Measurements from ENCODE around the gene CC2D1B. TPM values are rescaled to one million over a fixed set of nuclear protein-coding genes. Genes with fewer than 3 reads are reported as not detected.
A peak's percentile ranks its signal among the peaks of the same experiment; 100 is the strongest.
"Not testable (repeated sequence)": the region's sequence is repeated elsewhere in the genome, so short reads cannot be mapped to it uniquely, and the experiment has no call there.

CC2D1B gene
- total RNA-seq, 1 donor from 2014 or later = 34.8 TPM

GRCh38 chr1:52385376-52385775 lies 19.4 kb upstream of the CC2D1B start:
- no peaks in the 10 kb centered on the region for H3K27me3 Mint-ChIP-seq
- no peaks in the 10 kb centered on the region for H3K4me1 Mint-ChIP-seq
- peaks cover 57% of the 10 kb centered on the region for H3K36me3 Mint-ChIP-seq (ENCODE audit: low read depth)
- DNase-seq = no peak
- intact Hi-C loops (cut with micrococcal nuclease) = no loop called here
- H3K4me3 Mint-ChIP-seq = no peak overlapping the region
- H3K9me3 Mint-ChIP-seq = no peaks in the 10 kb centered on the region
- no peak overlapping the region for H3K27ac Mint-ChIP-seq

GRCh38 chr1:52369851-52370250 lies 3.8 kb upstream of the CC2D1B start:
- H3K9me3 Mint-ChIP-seq, DNase-seq, H3K4me3 Mint-ChIP-seq, H3K27ac Mint-ChIP-seq, H3K27me3 Mint-ChIP-seq: not testable (repeated sequence)
- intact Hi-C loops (cut with micrococcal nuclease) = loop anchor here (5.0 kb wide), 2 partner anchors 228 to 267 kb away; partner anchors contain the start of gene ZFYVE9
- Mint-ChIP-seq H3K36me3 (ENCODE audit: low read depth) (peaks cover 34% of the 10 kb centered on the region), H3K4me1 (peaks cover 29% of the 10 kb centered on the region)

- no peaks in the 10 kb centered on the region for H3K9me3 Mint-ChIP-seq
- no peaks in the 10 kb centered on the region for H3K27me3 Mint-ChIP-seq
- intact Hi-C loops (cut with micrococcal nuclease) = loop anchor here (5.0 kb wide), 2 partner anchors 226 to 269 kb away; partner anchors contain the start of gene ZFYVE9
- no peak overlapping the region for H3K27ac Mint-ChIP-seq
- H3K4me3 Mint-ChIP-seq = peak overlapping the region; percentile 71
- peaks cover 28% of the 10 kb centered on the region for H3K36me3 Mint-ChIP-seq (ENCODE audit: low read depth)
- H3K4me1 Mint-ChIP-seq = peaks cover 38% of the 10 kb centered on the region
- peak; percentile 92 for DNase-seq
These were observed 2.6 kb upstream of the CC2D1B start for GRCh38 chr1:52368383-52369172.

- H3K27me3 Mint-ChIP-seq = no peaks in the 10 kb centered on the region
- H3K4me1 Mint-ChIP-seq = peaks cover 39% of the 10 kb centered on the region
- intact Hi-C loops (cut with micrococcal nuclease) = loop anchor here (5.0 kb wide), 2 partner anchors 225 to 270 kb away; partner anchors contain the start of gene ZFYVE9
- peaks cover 27% of the 10 kb centered on the region for H3K36me3 Mint-ChIP-seq (ENCODE audit: low read depth)
- H3K4me3 Mint-ChIP-seq = peak overlapping the region; percentile 22
- no peak overlapping the region for H3K27ac Mint-ChIP-seq
- no peaks in the 10 kb centered on the region for H3K9me3 Mint-ChIP-seq
- DNase-seq = no peak
These were observed 1.3 kb upstream of the CC2D1B start for GRCh38 chr1:52367272-52367671.

- peaks cover 39% of the 10 kb centered on the region for H3K4me1 Mint-ChIP-seq
These were observed 467 bp upstream of the CC2D1B start for GRCh38 chr1:52366517-52366827.

GRCh38 chr1:52365071-52365745 lies 797 bp downstream of the CC2D1B start:
- intact Hi-C loops (cut with micrococcal nuclease) = loop anchor here (5.0 kb wide), 2 partner anchors 223 to 272 kb away; partner anchors contain the start of gene ZFYVE9
- no peak for DNase-seq
- Mint-ChIP-seq H3K4me1 (peaks cover 39% of the 10 kb centered on the region), H3K36me3 (ENCODE audit: low read depth) (peaks cover 37% of the 10 kb centered on the region), H3K9me3 (no peaks in the 10 kb centered on the region), H3K27ac (peak overlapping the region; percentile 92), H3K4me3 (peak overlapping the region; percentile 97), H3K27me3 (no peaks in the 10 kb centered on the region)

More at GRCh38 chr1:52366517-52366827, 467 bp upstream of the CC2D1B start:
- Mint-ChIP-seq H3K36me3 (ENCODE audit: low read depth) (peaks cover 32% of the 10 kb centered on the region), H3K4me3 (peak overlapping the region; percentile 97), H3K9me3 (no peaks in the 10 kb centered on the region), H3K27me3 (no peaks in the 10 kb centered on the region), H3K27ac (peak overlapping the region; percentile 82)
- intact Hi-C loops (cut with micrococcal nuclease) = loop anchor here (1.0 to 5.0 kb wide), 6 partner anchors 38 to 310 kb away; partner anchors contain the start of genes BTF3L4, GPX7, ORC1 and PRPF38A
- no peak for DNase-seq

- H3K4me3 Mint-ChIP-seq = peak overlapping the region; percentile 97
- H3K9me3 Mint-ChIP-seq = no peaks in the 10 kb centered on the region
- no peaks in the 10 kb centered on the region for H3K27me3 Mint-ChIP-seq
- peak overlapping the region; percentile 69 for H3K27ac Mint-ChIP-seq
- intact Hi-C loops (cut with micrococcal nuclease) = no loop called here
- peaks cover 44% of the 10 kb centered on the region for H3K36me3 Mint-ChIP-seq (ENCODE audit: low read depth)
- peaks cover 39% of the 10 kb centered on the region for H3K4me1 Mint-ChIP-seq
- peak; percentile 73 for DNase-seq
These were observed 1.7 kb downstream of the CC2D1B start for GRCh38 chr1:52364235-52364839.

GRCh38 chr1:52360595-52360968 lies 5.4 kb downstream of the CC2D1B start:
- Mint-ChIP-seq H3K9me3 (no peaks in the 10 kb centered on the region), H3K36me3 (ENCODE audit: low read depth) (peaks cover 79% of the 10 kb centered on the region), H3K4me1 (peaks cover 17% of the 10 kb centered on the region), H3K4me3 (no peak overlapping the region), H3K27me3 (no peaks in the 10 kb centered on the region), H3K27ac (no peak overlapping the region)
- intact Hi-C loops (cut with micrococcal nuclease) = no loop called here
- DNase-seq = no peak

- DNase-seq = no peak
- no peak overlapping the region for H3K4me3 Mint-ChIP-seq
- H3K36me3 Mint-ChIP-seq (ENCODE audit: low read depth) = peaks cover 81% of the 10 kb centered on the region
- H3K27ac Mint-ChIP-seq = no peak overlapping the region
- intact Hi-C loops (cut with micrococcal nuclease) = no loop called here
- no peaks in the 10 kb centered on the region for H3K27me3 Mint-ChIP-seq
- H3K9me3 Mint-ChIP-seq = no peaks in the 10 kb centered on the region
- H3K4me1 Mint-ChIP-seq = peaks cover 11% of the 10 kb centered on the region
These were observed 6.1 kb downstream of the CC2D1B start for GRCh38 chr1:52359676-52360594.

GRCh38 chr1:52358851-52359497 lies 7.0 kb downstream of the CC2D1B start:
- Mint-ChIP-seq H3K27me3 (no peaks in the 10 kb centered on the region), H3K27ac (no peak overlapping the region), H3K36me3 (ENCODE audit: low read depth) (peaks cover 85% of the 10 kb centered on the region), H3K9me3 (no peaks in the 10 kb centered on the region), H3K4me3 (no peak overlapping the region), H3K4me1 (peaks cover 3% of the 10 kb centered on the region)
- intact Hi-C loops (cut with micrococcal nuclease) = no loop called here
- DNase-seq = no peak

- no peak for DNase-seq
- Mint-ChIP-seq H3K36me3 (ENCODE audit: low read depth) (peaks cover 87% of the 10 kb centered on the region), H3K4me1 (peaks cover under 1% of the 10 kb centered on the region), H3K27me3 (no peaks in the 10 kb centered on the region), H3K4me3 (no peak overlapping the region), H3K9me3 (no peaks in the 10 kb centered on the region), H3K27ac (no peak overlapping the region)
- intact Hi-C loops (cut with micrococcal nuclease) = no loop called here
These were observed 8.6 kb downstream of the CC2D1B start for GRCh38 chr1:52357397-52357796.

- H3K27ac Mint-ChIP-seq = no peak overlapping the region
- H3K4me1 Mint-ChIP-seq = no peaks in the 10 kb centered on the region
- intact Hi-C loops (cut with micrococcal nuclease) = no loop called here
- peaks cover 87% of the 10 kb centered on the region for H3K36me3 Mint-ChIP-seq (ENCODE audit: low read depth)
- no peak for DNase-seq
- no peak overlapping the region for H3K4me3 Mint-ChIP-seq
- no peaks in the 10 kb centered on the region for H3K27me3 Mint-ChIP-seq
- no peaks in the 10 kb centered on the region for H3K9me3 Mint-ChIP-seq
These were observed 9.1 kb downstream of the CC2D1B start for GRCh38 chr1:52356818-52357355.

All from activated CD4-positive, alpha-beta T cell treated with anti-CD3 and anti-CD28 coated beads, Interleukin-2, amount 10 ng/mL, durations not matched to agents 24 days and 14 days (primary cell).